ENCODE data around the gene VANGL2.

The VANGL2 gene

GRCh38 chr1:160394673-160395072 is 5.7 kb upstream of the VANGL2 start:
- H3K27ac ChIP-seq = no peak overlapping the region
- no peak for TF ChIP-seq CTCF (conservative IDR thresholded peaks at IDR 0.05)

- no peak for TF ChIP-seq CTCF (conservative IDR thresholded peaks at IDR 0.05)
- H3K27ac ChIP-seq = no peak overlapping the region
Observed at GRCh38 chr1:160397651-160398050, 2.7 kb upstream of the VANGL2 start.

- no peak overlapping the region for H3K27ac ChIP-seq
- no peak for TF ChIP-seq CTCF (conservative IDR thresholded peaks at IDR 0.05)
Observed at GRCh38 chr1:160398823-160399222, 1.5 kb upstream of the VANGL2 start.

GRCh38 chr1:160399544-160400222 is 681 bp upstream of the VANGL2 start:
- TF ChIP-seq CTCF (conservative IDR thresholded peaks at IDR 0.05) = no peak
- H3K27ac ChIP-seq = no peak overlapping the region; the same call in 1 of the 2 replicates

GRCh38 chr1:160400646-160401486 is 502 bp downstream of the VANGL2 start:
- peak overlapping the region; percentile 22; the same call in 1 of the 2 replicates for H3K27ac ChIP-seq
- TF ChIP-seq CTCF (conservative IDR thresholded peaks at IDR 0.05) = no peak

- H3K27ac ChIP-seq = no peak overlapping the region
- no peak for TF ChIP-seq CTCF (conservative IDR thresholded peaks at IDR 0.05)
Observed at GRCh38 chr1:160401487-160401805, 1.1 kb downstream of the VANGL2 start.

- no peak overlapping the region for H3K27ac ChIP-seq
- no peak for TF ChIP-seq CTCF (conservative IDR thresholded peaks at IDR 0.05)
Observed at GRCh38 chr1:160402001-160402795, 1.8 kb downstream of the VANGL2 start.
